AG08396 (cell line): ENCODE results near the gene SRM.
A peak's percentile ranks its signal among the peaks of the same experiment; 100 is the strongest.
"Not testable (repeated sequence)": the region's sequence is repeated elsewhere in the genome, so short reads cannot be mapped to it uniquely, and the experiment has no call there.

ENCODE experiments used
- DNase-seq: peaks from one replicate; pipeline ENCODE4 v3.0.0; 2012; ENCODE audit warnings: low spot score, mixed read lengths

SRM gene

GRCh38 chr1:11059968-11060830 lies at the start of gene SRM:
SRM (minus strand) TSS chr1:11060018; CDS start chr1:11059943, 75 bp downstream.
- DNase-seq = peak; percentile 100

DNA sequence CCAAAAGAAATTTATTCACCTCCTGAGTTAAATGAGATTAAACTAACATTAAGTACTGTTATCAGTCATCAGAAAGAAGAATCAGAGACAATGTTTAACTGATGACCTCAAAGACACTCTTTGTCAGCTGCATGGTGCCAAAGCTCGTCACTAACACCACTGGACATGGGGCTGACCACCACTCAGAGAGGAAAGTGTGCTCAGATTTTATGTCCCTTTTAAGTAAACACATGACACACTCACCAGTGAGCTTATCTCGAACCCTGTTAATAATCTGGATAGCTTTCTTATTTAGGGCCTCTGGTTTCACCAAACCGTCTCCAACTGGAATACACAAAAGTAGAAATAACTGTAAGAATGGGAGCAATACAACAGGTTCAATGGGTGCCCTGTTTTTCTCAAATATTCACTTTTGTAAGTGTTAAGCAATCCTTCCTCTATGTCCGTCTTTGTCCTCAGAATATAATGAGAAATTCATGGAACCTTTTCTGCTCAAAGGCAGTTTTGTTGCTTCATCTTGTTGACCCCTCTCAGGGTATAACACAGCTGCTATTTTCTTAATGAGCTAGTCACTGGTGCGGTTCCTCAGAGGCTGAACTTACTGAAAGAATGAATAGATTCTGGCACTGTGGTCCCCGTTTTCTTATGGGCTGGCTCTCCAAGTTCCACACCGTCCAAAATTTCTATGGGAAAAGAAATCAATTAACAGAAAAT lies 49.4 kb upstream of the SRM start:
- DNase-seq = no peak

DNA sequence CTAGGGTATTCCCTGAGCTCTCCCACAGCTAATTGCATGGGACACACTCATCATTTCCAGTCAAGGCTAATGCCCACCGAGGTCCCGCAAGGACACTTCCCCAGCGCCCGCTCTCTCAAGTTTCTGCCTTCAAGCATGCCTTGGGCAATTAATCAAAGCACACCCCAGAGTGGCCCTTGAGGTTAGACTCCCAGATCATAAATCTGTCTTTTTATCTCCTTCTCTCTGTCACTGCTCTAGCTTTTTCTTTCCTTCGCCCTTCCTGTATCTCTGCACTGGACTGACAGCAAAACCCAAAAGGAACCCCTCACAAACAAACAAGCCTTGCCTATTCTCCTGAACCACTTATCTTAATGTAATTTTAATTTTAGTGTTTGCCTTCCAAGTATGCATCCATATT lies 47.8 kb upstream of the SRM start:
- DNase-seq = no peak

DNA sequence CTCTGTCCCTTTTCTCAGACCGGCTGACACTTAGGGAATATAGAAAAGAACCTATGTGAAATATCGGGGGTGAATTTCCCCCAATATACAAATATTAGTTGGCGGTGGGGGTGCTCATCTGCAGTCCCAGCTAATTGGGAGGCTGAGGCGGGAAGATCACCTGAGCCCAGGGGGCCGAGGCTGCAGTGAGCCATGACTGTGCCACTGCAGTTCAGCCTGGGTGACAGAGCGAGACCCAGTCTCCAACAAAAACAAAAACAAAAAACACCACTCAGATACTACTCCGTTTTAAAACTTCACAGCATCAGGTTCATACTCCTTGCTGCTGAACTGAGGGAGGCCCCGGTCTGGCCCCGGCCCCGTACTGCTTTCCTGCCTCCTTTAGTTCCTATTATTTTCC lies 45.8 kb upstream of the SRM start:
- no peak for DNase-seq

DNA sequence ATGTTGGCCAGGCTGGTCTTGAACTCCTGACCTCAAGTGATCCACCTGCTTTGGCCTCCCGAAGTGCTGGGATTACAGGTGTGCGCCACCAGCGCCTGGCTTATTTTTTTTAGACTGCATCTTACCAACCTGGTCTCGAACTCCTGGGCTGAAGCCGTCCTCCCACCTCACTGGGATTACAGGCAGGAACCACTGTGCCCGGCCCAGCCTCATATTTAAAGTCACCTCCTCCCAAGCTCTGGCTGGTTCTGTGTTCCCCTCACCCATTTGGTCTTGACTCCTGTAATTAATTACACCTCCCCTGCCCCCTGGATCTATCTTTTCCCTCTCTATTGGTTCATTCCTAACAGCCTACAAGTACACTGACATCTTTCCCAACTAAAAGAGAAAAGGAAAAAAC lies 41.5 kb upstream of the SRM start:
- DNase-seq = no peak

GRCh38 chr1:11100806-11101205 lies 41.0 kb upstream of the SRM start:
- not testable (repeated sequence) for DNase-seq

GRCh38 chr1:11100149-11100493 lies 40.3 kb upstream of the SRM start:
- DNase-seq = no peak

DNA sequence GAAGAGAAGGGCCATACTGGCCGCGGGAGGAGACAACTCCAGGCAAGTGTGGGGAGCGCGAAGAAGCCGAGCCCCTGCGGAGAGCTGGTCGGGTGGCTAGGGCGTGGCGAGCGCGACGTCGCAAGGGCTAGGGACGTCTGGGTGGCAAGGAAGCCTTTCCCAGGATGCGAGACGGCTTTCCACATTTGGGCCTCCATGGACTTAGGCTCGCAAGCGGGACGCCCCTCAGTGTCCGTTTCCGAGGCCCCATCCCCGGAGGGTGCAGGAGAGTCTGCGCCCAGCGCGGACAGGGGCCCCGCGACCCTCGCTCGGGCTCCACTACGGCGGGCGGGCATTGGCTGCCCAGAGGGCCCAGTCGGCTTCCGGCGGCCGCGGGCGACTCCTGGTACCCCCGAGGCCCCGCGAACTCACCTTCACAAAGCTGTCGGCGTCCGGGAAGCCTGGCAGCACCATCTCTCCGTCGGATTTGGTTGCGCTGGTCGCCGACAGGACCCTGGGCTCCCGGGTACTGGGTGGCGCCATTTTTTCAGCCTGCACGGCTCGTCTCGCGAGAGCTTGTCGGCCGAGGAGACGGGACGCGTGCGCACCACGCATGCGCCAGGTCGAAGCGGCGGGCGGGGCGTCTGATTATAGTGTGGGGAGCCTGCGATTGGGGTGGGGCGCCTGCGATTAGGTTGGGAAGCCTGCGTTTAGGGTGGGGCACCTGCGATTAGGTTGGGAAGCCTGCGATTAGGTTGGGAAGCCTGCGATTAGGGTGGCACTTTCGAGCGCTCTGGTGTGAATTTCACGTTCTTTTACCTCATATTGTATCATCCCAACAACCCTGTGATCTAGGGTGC lies 39.7 kb upstream of the SRM start, which contains the start of gene EXOSC10:
TSS of gene EXOSC10 (minus strand) at position 560 of the 839 bp plus-strand sequence. CDS start at position 522, 38 bp downstream.
- peak; percentile 99 for DNase-seq

DNA sequence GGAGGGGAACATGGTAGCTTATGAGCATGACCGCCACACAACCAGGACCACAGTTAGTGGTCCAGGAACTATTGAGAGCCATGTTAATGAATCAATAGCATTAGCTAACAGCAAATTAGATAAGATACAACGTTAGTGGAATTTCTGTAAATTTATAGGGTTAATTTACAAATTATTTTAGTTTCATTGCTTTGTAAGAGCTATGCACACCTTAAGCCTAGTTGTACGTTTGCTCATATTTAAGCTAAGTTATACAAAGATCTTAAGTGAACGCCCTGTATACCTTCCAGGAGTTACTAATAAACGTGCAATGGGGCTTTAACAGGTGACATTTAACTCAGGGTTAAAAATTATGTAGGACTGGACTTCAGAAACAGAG lies 39.1 kb upstream of the SRM start:
- no peak for DNase-seq

GRCh38 chr1:11083784-11084183 lies 24.0 kb upstream of the SRM start:
- not testable (repeated sequence) for DNase-seq

- DNase-seq = no peak
Measured at GRCh38 chr1:11080931-11081330, 21.1 kb upstream of the SRM start.

DNA sequence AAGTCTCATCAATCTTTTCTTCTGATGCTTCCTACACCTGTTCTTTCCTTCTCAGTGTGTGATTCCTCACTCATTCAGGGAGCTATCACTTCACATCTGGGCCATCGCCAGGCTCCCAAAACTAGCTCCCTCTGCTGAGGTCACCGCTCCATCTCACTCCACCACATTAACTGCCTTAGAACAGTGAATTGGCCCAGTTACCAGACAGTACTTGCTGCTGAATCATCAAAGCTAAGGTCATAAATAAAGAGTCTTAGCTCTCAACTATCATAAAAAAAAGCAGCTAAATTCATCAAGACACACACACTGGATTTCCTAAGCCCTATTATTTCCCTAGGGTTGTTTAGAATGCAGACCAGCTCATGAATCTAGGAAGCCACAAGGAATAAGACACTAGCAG lies 18.8 kb upstream of the SRM start:
- DNase-seq = no peak

GRCh38 chr1:11073398-11073797 lies 13.6 kb upstream of the SRM start:
- DNase-seq = not testable (repeated sequence)

- DNase-seq = no peak
Measured at GRCh38 chr1:11072216-11072917, 12.5 kb upstream of the SRM start.

DNA sequence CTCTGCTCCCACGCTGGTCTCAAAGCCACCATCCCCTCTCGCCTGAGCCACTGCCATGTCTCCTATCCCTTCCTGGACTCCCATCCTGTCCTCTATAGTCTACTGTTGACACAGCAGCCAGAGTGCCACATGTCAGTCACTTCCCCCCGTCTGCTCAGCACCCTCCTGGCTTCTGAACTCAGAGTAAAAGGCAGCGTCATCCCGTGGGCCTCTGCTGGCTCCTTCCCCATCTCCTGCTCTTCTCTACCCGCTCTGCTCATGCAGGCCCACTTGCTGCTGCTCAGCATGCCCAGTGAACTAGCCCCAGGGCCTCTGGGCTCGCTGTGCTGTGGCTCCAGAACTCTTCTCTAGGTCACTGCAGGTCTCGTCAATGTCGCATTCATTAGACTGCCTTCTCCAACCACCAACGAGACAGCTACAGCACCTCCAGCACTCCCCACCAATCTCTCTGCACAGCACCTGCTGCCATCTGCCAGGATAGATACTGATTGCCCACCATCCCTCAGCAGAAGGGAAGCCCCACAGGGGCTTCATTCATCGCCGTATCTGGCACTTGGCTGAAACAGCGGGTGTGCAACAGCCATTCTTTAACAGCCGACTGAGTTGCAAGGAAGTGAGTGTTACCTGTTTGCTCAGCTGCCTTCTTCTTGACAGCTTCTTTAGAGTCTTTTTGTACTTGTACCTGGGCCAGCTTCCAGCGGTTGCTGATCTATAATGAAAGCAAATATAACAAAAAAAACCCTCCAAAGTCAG lies 11.8 kb upstream of the SRM start:
- DNase-seq = no peak

GRCh38 chr1:11070876-11071275 lies 11.1 kb upstream of the SRM start:
- no peak for DNase-seq

DNA sequence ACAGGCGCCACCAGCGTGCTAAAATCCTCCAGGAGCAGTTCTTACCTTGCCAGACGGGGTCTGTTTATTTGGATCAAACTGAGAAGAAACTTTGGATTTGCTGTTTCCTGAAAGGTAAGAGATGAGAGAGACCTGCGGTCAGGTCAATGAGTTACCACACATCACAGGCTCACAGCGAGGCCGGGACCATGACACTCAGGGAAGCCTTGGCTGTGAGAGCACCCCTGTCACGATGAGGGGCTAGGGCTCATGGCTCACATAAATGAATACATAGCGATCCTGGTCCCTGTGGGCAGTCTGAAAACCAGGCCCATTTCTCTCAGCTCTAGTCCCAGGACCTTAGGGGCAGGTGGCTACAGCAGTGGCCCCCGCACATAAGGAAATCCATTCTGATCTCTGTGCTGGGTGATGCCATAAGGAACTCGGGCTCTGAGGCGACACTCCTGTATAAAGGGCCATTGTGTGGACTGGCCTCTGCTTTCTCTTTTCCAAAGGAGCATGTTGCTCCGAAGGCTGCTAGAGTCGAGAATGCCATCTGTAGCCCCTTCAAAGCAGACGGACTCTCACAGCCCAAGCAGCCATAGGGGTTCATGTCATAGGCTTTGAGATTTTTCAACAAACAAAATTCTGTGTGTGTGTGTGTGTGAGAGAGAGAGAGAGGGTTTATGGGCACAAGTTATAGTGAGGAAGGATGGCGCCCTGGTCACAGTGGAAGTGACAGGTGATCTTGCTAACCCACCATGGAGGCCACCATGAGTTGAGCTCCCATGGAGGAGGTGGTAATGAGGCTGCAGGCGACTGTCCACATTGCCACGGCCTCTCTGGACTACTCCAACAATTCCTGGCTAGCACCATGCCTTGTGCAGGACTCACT lies 9.0 kb upstream of the SRM start:
- no peak for DNase-seq

DNA sequence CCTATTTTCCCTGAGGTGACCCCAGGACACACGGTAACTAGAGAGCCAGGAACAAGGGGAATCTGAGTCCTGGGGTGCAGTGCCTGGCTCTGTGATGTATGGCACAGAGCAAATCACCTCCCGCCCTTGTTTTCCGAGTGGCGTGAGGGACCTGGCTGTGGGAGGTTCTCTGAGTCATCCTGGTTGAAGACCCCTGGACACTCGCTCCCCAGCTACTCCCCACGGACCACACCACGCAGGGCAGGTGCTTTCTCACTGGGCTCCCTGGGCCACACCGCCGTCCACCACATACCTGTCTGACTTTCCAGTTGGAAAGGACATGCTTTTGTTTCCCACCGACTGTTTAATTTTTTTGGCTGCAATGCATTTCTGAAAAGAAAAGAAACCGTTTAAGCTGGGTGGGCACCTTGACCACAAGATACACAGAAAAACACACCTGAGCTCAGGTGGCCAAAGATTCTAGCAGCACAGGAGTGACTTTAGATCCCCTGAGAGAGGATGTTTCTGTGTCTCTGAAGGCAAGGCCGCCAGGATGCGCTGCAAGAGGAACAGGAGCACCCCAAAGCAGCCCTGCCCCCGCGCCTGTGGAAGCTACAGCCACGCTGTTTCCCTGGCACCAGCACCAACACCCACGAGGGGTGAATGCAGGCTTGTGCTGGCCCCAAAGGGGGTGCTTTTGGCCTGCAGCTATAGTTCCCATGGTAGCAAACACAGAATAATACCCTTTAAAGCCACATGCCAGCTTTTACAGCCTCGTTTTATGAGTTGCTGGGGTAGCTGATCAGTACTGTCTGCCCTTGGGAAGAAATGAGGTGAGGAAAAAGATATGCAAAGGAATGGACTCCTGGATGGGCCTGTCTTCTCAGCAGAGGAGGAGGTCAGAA lies 8.1 kb upstream of the SRM start:
- no peak for DNase-seq

GRCh38 chr1:11065796-11066195 lies 6.0 kb upstream of the SRM start:
- DNase-seq = no peak
